HG03175 (cell line): ENCODE measurements around the gene HS3ST5.
"Not testable (repeated sequence)": the region's sequence is repeated elsewhere in the genome, so short reads cannot be mapped to it uniquely, and the experiment has no call there.

Source experiments
- ATAC-seq: cut with Tn5 transposase; IDR thresholded peaks from one replicate; pipeline ENCODE4 v1.9.1; 2021; ENCODE audit warnings: mild to moderate bottlenecking, moderate library complexity; ENCODE audit not compliant: unreplicated experiment

Gene HS3ST5

GRCh38 chr6:114058435-114058834 is 284.4 kb downstream of the HS3ST5 start:
- ATAC-seq = no peak

DNA sequence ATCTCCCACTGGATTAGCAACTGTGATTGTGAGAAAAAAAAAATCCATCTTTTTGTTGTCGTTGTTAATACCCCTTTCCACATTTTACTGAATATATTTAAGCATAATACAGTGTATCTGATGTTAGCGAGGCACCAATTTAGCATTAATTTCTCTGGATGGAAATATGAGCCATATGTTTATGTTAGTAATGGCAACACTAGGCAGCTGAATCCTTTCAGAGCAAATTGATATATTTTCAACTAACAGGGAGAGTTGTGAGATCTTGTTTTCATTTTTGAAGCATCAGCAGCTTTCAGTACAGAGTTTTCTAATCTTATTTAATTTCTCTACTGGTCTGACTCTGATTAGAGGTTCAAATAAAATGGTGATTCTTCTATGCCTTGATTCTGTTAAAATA is 287.1 kb downstream of the HS3ST5 start:
- ATAC-seq = no peak

GRCh38 chr6:114055349-114055748 is 287.5 kb downstream of the HS3ST5 start:
- ATAC-seq = no peak

DNA sequence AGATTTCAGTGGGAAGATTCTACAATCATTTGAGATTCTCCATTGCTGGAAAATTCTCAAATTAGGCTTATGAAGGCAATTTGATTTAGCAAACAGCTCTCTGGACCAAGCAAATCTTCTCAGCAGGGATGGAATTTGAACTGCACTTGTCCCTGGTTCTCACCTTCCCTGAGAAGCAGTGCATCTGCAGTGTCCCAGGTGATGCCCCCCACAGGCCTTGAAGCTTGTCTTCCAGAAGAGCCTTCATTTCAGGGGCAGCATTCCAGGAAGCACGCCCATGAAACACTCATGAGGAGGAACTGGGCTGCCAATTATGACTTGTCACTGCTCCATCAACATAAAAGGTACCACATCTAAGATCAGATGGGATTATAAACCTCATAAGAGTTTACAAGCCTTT is 289.0 kb downstream of the HS3ST5 start:
- no peak for ATAC-seq

DNA sequence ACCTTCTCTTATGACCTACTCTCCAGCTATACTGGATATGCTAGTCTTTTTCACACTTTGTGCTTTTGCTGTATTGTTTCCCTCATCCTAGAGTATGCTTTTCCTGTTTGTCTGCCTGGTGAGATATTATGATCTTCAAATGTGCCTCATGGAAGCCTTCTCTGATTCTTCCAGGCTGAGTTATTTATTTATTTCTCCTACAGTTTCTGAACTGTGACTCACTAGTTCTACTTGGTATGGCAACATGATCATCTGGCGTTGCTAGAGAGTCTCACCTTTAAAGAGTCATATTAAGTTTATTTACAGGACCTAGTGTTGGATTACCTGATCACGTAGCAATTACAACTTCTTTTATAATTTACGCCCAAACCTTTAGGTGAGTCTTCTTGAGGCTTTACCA is 290.7 kb downstream of the HS3ST5 start:
- no peak for ATAC-seq

- no peak for ATAC-seq
Measured at GRCh38 chr6:114051031-114051430, 291.8 kb downstream of the HS3ST5 start.

DNA sequence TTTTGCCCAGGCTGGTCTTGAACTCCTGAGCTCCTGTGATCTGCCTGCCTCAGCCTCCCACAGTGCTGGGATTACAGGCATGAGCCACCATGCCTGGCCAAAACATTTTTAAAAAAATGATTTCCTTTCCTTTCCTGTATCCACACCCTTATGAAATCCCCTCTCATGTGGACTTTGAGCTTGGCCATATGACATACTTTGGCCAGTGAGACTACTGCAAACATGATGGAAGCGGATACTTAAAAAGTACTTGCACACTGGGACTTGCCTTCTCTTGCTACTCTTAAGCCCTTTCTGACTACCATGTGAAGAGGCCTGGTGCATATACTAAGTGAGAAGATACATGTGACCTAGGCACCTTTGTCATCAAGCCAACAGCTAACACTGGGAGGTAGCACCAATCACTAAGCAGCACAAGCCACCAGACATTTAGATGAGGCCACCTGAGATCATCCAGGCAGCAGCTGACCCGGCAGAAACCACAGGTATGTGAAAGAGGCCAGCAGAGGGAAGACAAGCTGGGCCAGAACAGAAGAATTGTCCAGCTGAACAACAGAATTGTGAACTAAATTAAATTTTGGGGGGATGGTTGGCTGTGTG is 293.4 kb downstream of the HS3ST5 start:
- ATAC-seq = no peak

GRCh38 chr6:114044566-114044965 is 298.3 kb downstream of the HS3ST5 start:
- ATAC-seq = not testable (repeated sequence)

DNA sequence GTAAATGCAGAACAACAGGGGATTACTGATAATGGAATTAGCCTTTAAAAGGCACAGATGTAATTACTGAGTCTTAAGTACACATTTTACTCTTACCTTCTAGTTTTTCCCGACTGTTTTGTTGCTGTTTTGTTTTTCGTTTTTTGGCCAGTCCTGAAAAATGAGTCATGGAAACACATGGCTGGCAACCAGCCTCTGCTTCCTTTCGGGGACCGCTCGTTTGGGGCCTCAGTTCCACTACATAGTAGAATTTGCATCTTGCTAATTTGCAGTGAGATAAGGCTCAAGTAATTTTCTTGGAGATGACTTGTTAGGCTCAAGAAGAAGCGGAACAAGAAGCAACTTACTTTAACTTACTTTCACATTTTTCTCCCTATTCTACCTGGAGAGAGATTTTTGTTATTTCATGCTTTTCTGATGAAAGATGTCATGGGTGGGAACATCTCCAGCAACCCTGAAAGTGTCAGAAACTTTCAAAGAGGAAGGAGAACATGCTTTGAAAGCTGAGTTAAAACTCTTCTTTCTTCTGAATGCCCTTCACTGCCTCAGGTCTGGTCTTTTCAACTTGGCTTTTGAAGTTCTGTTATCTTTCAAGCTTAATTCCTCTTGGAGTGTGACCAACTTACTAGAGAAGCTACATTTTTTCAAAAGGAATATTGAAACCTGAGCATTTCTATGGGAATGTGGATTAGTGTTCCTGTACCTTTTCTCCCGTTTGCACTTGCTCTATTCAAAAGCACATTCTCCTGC is 300.4 kb downstream of the HS3ST5 start:
- ATAC-seq = no peak

DNA sequence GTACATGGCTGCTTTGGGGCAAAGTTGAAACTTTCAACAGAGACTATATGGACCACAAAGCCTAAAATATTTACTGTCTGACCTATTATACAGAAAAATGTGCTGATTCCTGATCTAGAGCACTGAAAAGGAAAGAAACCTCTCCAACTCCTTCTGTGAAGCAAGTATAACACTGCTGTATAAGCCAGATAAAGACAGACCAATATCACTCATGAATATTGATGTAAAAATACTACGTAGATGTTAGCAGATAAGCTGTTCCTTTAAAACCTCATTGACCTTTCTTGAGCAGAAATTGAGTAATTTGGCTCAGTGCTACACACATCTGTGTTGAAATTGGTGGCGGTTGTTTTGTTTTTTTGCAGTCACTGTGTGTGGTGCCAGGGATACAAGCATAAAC is 302.0 kb downstream of the HS3ST5 start:
- ATAC-seq = no peak

GRCh38 chr6:114039841-114040240 is 303.0 kb downstream of the HS3ST5 start:
- no peak for ATAC-seq

- no peak for ATAC-seq
Measured at GRCh38 chr6:114033606-114034005, 309.2 kb downstream of the HS3ST5 start.

GRCh38 chr6:114032721-114033120 is 310.1 kb downstream of the HS3ST5 start:
- ATAC-seq = no peak

DNA sequence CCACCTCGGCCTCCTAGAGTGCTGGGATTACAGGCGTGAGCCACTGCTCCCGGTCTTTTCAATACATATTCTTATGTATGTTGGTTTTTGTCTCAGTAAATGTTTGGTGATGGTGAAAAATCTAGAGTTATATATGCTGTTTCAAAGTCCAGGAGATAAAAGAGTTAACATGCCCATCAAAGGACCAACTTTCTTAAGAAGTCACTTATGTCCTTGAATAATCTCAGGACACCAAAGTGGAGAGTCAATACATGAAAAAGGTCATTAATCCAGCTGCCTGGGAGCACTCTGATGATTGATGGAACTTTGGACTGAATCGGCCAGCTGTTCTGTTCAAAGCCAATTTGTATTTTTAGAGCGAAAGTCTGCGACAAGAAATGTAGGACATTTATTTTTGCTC is 312.1 kb downstream of the HS3ST5 start:
- no peak for ATAC-seq

- ATAC-seq = no peak
Measured at GRCh38 chr6:114024746-114025145, 318.1 kb downstream of the HS3ST5 start.

DNA sequence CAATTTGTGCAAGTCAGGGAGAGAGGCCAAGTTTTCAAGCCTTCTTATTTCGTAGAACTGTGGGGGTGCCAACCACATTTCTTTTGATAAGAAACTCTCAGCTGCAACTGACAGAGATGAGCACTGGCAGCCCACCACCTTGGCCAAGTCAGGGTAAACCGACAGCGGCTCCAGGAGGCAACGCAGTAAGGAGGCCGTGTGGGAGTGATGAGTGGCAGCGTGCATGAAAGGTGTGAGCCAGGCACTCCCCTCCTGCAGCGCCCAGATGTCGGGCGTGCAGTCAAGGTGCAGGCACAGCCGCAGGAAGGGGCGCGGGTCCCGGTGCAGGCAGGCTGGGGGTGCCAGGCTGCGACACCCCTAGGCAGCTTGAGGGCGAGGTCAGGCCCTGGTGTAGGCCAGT is 322.6 kb downstream of the HS3ST5 start:
- ATAC-seq = no peak

DNA sequence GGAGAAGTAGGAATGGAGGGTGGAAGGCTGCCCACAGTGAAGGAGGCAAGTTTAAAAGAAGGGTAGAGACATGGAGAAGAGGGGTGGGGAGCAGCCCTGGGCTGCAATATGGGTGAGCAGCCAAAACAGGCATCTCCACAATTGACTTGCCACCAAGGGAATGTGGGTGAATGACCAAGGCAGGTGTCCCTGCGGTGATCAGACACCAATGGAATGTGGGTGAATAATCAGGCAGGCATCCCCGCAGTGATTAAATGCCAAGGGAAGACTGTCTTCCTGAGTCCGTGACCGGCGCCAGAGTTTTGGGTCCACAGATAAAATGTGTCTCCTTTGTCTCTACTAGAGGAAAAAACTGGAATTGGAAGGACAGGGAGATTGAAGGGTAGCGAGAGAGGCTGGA is 325.7 kb downstream of the HS3ST5 start:
- ATAC-seq = not testable (repeated sequence)

GRCh38 chr6:114014106-114014505 is 328.7 kb downstream of the HS3ST5 start:
- ATAC-seq = not testable (repeated sequence)

DNA sequence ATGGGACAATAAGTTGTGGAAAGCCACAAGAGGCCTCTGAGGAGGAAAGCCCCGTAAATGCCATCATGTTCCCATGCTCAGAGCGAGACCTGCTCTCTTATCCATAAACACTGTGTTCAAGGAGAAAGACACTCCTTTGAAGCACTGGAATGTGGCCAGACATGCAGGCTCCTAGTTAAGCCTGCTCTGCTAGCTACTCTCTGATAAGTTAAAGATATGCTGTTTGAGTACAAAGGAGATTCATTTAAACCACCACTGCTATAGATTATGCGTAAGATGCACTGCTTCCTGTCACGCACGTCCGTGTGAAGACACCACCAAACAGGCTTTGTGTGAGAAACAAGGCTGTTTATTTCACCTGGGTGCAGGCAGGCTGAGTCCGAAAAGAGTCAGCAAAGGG is 331.3 kb downstream of the HS3ST5 start:
- ATAC-seq = not testable (repeated sequence)

DNA sequence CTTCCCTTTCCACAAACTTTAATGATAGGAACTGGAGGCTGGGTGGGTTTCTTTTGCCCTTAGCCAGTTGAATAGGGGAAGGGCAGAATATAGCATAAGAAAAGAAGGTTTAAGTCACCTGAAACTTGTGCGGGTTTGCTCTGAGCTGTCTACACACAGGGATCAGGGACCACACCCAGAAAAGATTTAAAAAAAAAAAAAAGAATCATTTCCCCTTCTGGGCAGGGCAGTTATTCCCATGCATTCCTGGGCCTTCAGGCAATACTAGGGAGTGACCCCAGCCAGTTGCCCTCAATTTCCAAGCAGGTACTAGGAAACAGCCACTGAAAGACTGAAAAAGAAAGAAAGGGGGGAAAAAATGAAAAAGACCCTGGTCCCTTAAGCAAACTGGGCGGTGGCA is 332.3 kb downstream of the HS3ST5 start:
- ATAC-seq = no peak

- no peak for ATAC-seq
Measured at GRCh38 chr6:114009192-114009591, 333.6 kb downstream of the HS3ST5 start.

GRCh38 chr6:114008331-114008730 is 334.5 kb downstream of the HS3ST5 start:
- no peak for ATAC-seq

DNA sequence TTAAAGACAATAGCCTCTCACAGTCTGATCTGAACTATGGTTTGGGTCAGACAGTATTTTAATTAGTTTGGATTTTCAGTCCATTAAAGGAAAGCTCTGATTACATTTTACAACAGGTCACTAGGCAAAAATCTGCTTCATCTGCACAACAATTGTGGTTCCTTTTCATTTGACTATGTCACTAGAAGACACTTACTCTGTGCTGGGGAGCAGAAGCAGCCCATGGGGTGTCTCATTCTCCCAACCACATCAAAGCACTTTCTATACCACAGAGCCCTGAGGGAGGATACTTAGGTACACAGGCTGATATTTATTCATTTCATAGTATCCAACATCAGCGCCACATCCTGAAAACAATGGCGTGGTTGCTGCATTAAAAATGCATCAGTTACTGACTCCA is 335.3 kb downstream of the HS3ST5 start:
- no peak for ATAC-seq
